ENCODE results near the gene GPR152. TPM values are rescaled to one million over a fixed set of nuclear protein-coding genes. Genes with fewer than 3 reads are reported as not detected.
A peak's percentile ranks its signal among the peaks of the same experiment; 100 is the strongest.

GPR152 gene
- total and polyA plus RNA-seq, 2 of the 8 experiments (the other 6 are each of a cell fraction or from before 2014, with no cell fraction given), result not detected

GRCh38 chr11:67448220-67448609, 4.3 kb downstream of the GPR152 start:
- H3K4ac ChIP-seq (replicated peaks; ENCODE audit: insufficient read length, low read depth, low read length), result no peak overlapping the region
- CTCF ChIA-PET (ENCODE audit: partially characterized antibody), result interaction anchor here (1.2 kb wide), 1 partner anchor 56 kb away, joined by 3 read pairs; the partner anchor contains the start of gene RAD9A
- H3K9me3 ChIP-seq (ENCODE audit: insufficient read depth in 2 of 2, low read depth in 1 of 2, low read length in 1 of 2), result no peaks in the 10 kb centered on the region

More at GRCh38 chr11:67448220-67448609, 4.3 kb downstream of the GPR152 start:
- no peaks in the 10 kb centered on the region for H3K36me3 ChIP-seq (ENCODE audit: control insufficient read depth in 2 of 4, insufficient read depth in 4 of 4, low read length in 3 of 4)
- H3K4me2 ChIP-seq (ENCODE audit: insufficient read depth in 1 of 2, low read depth in 2 of 2, low read length in 2 of 2), result no peak overlapping the region
- H3K4me1 ChIP-seq (replicated peaks in 1 of 4; ENCODE audit: control insufficient read depth in 3 of 4, insufficient read depth in 4 of 4, low read length in 3 of 4), result no peaks in the 10 kb centered on the region
- no peaks in the 10 kb centered on the region for H3K27me3 ChIP-seq (replicated peaks in 1 of 4; ENCODE audit: control insufficient read depth in 3 of 4, extremely low read depth in 1 of 4, insufficient read depth in 3 of 4, low read length in 3 of 4)
- no peak overlapping the region for H3K4me3 ChIP-seq (ENCODE audit: extremely low read depth in 1 of 4, insufficient read depth in 2 of 4, low read depth in 3 of 4, low read length in 4 of 4)
- no peak for TF ChIP-seq MAX (IDR thresholded peaks at IDR 0.05)
- TF ChIP-seq KDM1A (IDR thresholded peaks at IDR 0.05; ENCODE audit: borderline replicate concordance, low read length), result no peak
- TF ChIP-seq SP4 (IDR thresholded peaks at IDR 0.05; ENCODE audit: low read length), result no peak
- TF ChIP-seq TEAD4 (IDR thresholded peaks at IDR 0.05; ENCODE audit: low read depth, low read length), result no peak
- H3K27ac ChIP-seq (ENCODE audit: low read depth, low read length), result no peak overlapping the region; the same call in 1 of the 2 replicates
- no peaks in the 10 kb centered on the region for H4K20me1 ChIP-seq (replicated peaks in 1 of 2; ENCODE audit: control insufficient read depth in 1 of 2, insufficient read depth in 2 of 2, low read length in 2 of 2)
- no peak overlapping the region for H4K5ac ChIP-seq (ENCODE audit: insufficient read length, low read depth, low read length)
- H2BK120ac ChIP-seq (replicated peaks; ENCODE audit: low read depth, low read length), result no peak overlapping the region
- POLR2A ChIA-PET (ENCODE audit: partially characterized antibody), result interaction anchor here (0.6 to 1.1 kb wide), 2 partner anchors 20 to 29 kb away, joined by 3 to 4 read pairs; no protein-coding TSS in a partner anchor
- H3K79me1 ChIP-seq (ENCODE audit: low read depth, low read length), result no peaks in the 10 kb centered on the region
- DNase-seq (ENCODE audit: low read depth in 1 of 2, low spot score in 2 of 2) (no peak), FAIRE-seq (no peak)
- no peak overlapping the region for H3K56ac ChIP-seq (replicated peaks; ENCODE audit: insufficient read length, low read depth, low read length)
- no peaks in the 10 kb centered on the region for H3K23me2 ChIP-seq (ENCODE audit: low read depth, low read length)
- no peak overlapping the region for H2BK12ac ChIP-seq (ENCODE audit: low read depth, low read length)
- H4K91ac ChIP-seq (replicated peaks; ENCODE audit: insufficient read length, low read length), result no peak overlapping the region
- no peak overlapping the region for H4K8ac ChIP-seq (ENCODE audit: extremely low read depth, insufficient read depth, low read length)
- no peak overlapping the region for H2BK15ac ChIP-seq (ENCODE audit: low read length)
- H2AFZ ChIP-seq (ENCODE audit: low read length), result no peak overlapping the region
- WGBS, 2 experiments (ENCODE audit: extremely low coverage in 1 of 2, insufficient coverage in 1 of 2, insufficient read length in 1 of 2, insufficient replicate concordance in 2 of 2, low coverage in 1 of 2, low lambda C conversion rate in 2 of 2, missing lambda C conversion rate in 1 of 2), result 88% methylated on average over 7 of the region's 7 CpGs; no CpG with 5 or more reads in 1 of the 2 experiments
- H3K23ac ChIP-seq (ENCODE audit: insufficient read length), result no peak overlapping the region
- H3K79me2 ChIP-seq (ENCODE audit: control insufficient read depth in 1 of 2, insufficient read depth in 2 of 2, low read length in 2 of 2), result no peaks in the 10 kb centered on the region
- no peak overlapping the region for H3K18ac ChIP-seq (ENCODE audit: extremely low read depth, low read length)
- H2AK5ac ChIP-seq (ENCODE audit: low read depth, low read length), result 0 out of 2 replicates have a peak overlapping the region, but pooled peaks have one; percentile 39
- no peak overlapping the region for H3K14ac ChIP-seq (ENCODE audit: insufficient read length)
- H2BK5ac ChIP-seq (ENCODE audit: low read depth, low read length), result no peak overlapping the region
- H3K9ac ChIP-seq (replicated peaks in 1 of 4; ENCODE audit: extremely low read depth in 1 of 4, low read depth in 3 of 4, low read length in 3 of 4), result no peak overlapping the region
- H2BK20ac ChIP-seq (ENCODE audit: low read length), result no peak overlapping the region

Data from H1 (cell line).